SK-N-SH (cell line): Measurements from ENCODE around the gene GPC5. TPM values are rescaled to one million over a fixed set of nuclear protein-coding genes. Genes with fewer than 3 reads are reported as not detected.

Experiments
- CTCF ChIA-PET: fragments of 300-600, 350-600 bp; formaldehyde crosslinking; extraction: SDS; loops from one replicate; lab custom pipeline; 2021; lab: Yijun Ruan, JAX
- POLR2A ChIA-PET: fragments of 350-600 bp; sonication (Branson Sonifier 250); formaldehyde crosslinking; extraction: SDS; loops from one replicate; lab custom pipeline; 2020; ENCODE audit warnings: antibody characterized with exemption, inconsistent platforms; lab: Yijun Ruan, JAX
- DNase-seq: peaks from one replicate; pipeline ENCODE4 v3.0.0; 2012
- H2AFZ ChIP-seq: fragments of 200-600 bp; sonication (generic); 2 replicates; pipeline ENCODE4 v1.8.1; 2016; ENCODE audit warnings: antibody characterized with exemption, mild to moderate bottlenecking, low read depth
- H3F3A ChIP-seq: fragments of 200-600 bp; sonication (generic); replicated peaks from 2 replicates; pipeline ENCODE3; 2016; ENCODE audit warnings: antibody characterized with exemption, mild to moderate bottlenecking; ENCODE audit not compliant: insufficient read depth
- H3K27ac ChIP-seq, 2 experiments: fragments of 200-500 bp in 1 of 2; fragments of 200-600 bp in 1 of 2; sonication (Bioruptor generic) in 1 of 2; sonication (generic), shearing (Covaris generic) in 1 of 2; 2 replicates each; pipeline versions ENCODE4 v1.5.1 to v1.6.1; 2014 to 2016; ENCODE audit warnings: low read depth in 2 of 2, inconsistent platforms in 1 of 2, low read length in 1 of 2, mild to moderate bottlenecking in 1 of 2, mixed read lengths in 1 of 2
- H3K27me3 ChIP-seq: fragments of 200-600 bp; sonication (generic), shearing (Covaris generic); 2 replicates; pipeline ENCODE4 v1.6.1; 2016; ENCODE audit warnings: mixed run types; ENCODE audit not compliant: insufficient read depth
- H3K36me3 ChIP-seq, 2 experiments: fragments of 200-500 bp in 1 of 2; fragments of 200-600 bp in 1 of 2; sonication (Bioruptor generic) in 1 of 2; sonication (generic) in 1 of 2; replicated peaks in 1 of 2; 2 replicates each; pipeline versions ENCODE3 to v1.5.1; 2014 to 2016; ENCODE audit warnings: low read length in 1 of 2, mild to moderate bottlenecking in 1 of 2; ENCODE audit not compliant: insufficient read depth in 2 of 2, control insufficient read depth in 1 of 2
- H3K4me1 ChIP-seq, 2 experiments: fragments of 200-500 bp in 1 of 2; fragments of 200-600 bp in 1 of 2; sonication (Bioruptor generic) in 1 of 2; sonication (generic), shearing (Covaris generic) in 1 of 2; 2 replicates each; pipeline versions ENCODE4 v1.5.1 to v1.6.1; 2014 to 2016; ENCODE audit warnings: low read depth in 1 of 2, low read length in 1 of 2, mixed run types in 1 of 2; ENCODE audit not compliant: insufficient read depth in 2 of 2, control insufficient read depth in 1 of 2
- H3K4me2 ChIP-seq: fragments of 200-600 bp; sonication (generic), shearing (Covaris generic); 2 replicates; pipeline ENCODE4 v1.6.1; 2017; ENCODE audit warnings: mixed run types
- H3K4me3 ChIP-seq, 2 experiments: fragments of 200-500 bp in 1 of 2; fragments of 200-600 bp in 1 of 2; sonication (Bioruptor generic) in 1 of 2; sonication (generic), shearing (Covaris generic) in 1 of 2; 2 replicates each; pipeline versions ENCODE4 v1.5.1 to v1.8.1; 2014 to 2016; ENCODE audit warnings: low read depth in 2 of 2, inconsistent platforms in 1 of 2, low read length in 1 of 2, mild to moderate bottlenecking in 1 of 2, mixed read lengths in 1 of 2, moderate library complexity in 1 of 2
- H3K79me2 ChIP-seq: fragments of 200-600 bp; sonication (generic); 2 replicates; pipeline ENCODE4 v1.8.1; 2017; ENCODE audit warnings: mild to moderate bottlenecking; ENCODE audit not compliant: insufficient read depth
- H3K9ac ChIP-seq: fragments of 200-600 bp; sonication (generic); 2 replicates; pipeline ENCODE4 v1.6.1; 2017; ENCODE audit warnings: mixed run types
- H3K9me2 ChIP-seq: fragments of 200-600 bp; sonication (generic); 2 replicates; pipeline ENCODE4 v1.6.1; 2017; ENCODE audit warnings: mixed run types
- H3K9me3 ChIP-seq: fragments of 200-600 bp; sonication (generic); 2 replicates; pipeline ENCODE4 v1.6.1; 2017; ENCODE audit warnings: mixed run types, mild to moderate bottlenecking, moderate library complexity
- H4K20me1 ChIP-seq: fragments of 200-600 bp; sonication (generic); 2 replicates; pipeline ENCODE4 v1.6.1; 2017; ENCODE audit warnings: mild to moderate bottlenecking, mixed run types; ENCODE audit not compliant: insufficient read depth
- CHD2 ChIP-seq: fragments of 150-350 bp; IDR thresholded peaks from 2 replicates; pipeline ENCODE4 v1.6.1; 2018; ENCODE audit warnings: low read length; ENCODE audit not compliant: partially characterized antibody
- ELF1 ChIP-seq: IDR thresholded peaks from 2 replicates; pipeline ENCODE4 v1.4.0; 2012
- FOXM1 ChIP-seq: IDR thresholded peaks from 2 replicates; pipeline ENCODE4 v1.4.0; 2012; ENCODE audit warnings: low read depth, mild to moderate bottlenecking
- GATA2 ChIP-seq: sonication (generic); formaldehyde crosslinking; IDR thresholded peaks from 2 replicates; pipeline ENCODE4 v1.5.0; 2020; ENCODE audit warnings: mild to moderate bottlenecking, missing genetic modification reagents
- JUND ChIP-seq: IDR thresholded peaks from 2 replicates; pipeline ENCODE4 v1.4.0; 2012
- MEF2A ChIP-seq: IDR thresholded peaks from 2 replicates; pipeline ENCODE4 v1.4.0; 2012; ENCODE audit warnings: low read depth, borderline replicate concordance
- MXI1 ChIP-seq: IDR thresholded peaks from 2 replicates; pipeline ENCODE4 v1.6.1; 2012; ENCODE audit warnings: mild to moderate bottlenecking, low read depth, low read length, improper control_type of control experiment
- NRF1 ChIP-seq: IDR thresholded peaks from 2 replicates; pipeline ENCODE4 v1.6.1; 2012; ENCODE audit warnings: low read depth, mild to moderate bottlenecking, low read length
- RAD21 ChIP-seq: IDR thresholded peaks from 2 replicates; pipeline ENCODE4 v1.6.1; 2012; ENCODE audit warnings: mild to moderate bottlenecking, low read length
- SIN3A ChIP-seq: IDR thresholded peaks from 2 replicates; pipeline ENCODE4 v1.6.1; 2012; ENCODE audit warnings: low read depth, mild to moderate bottlenecking, low read length, moderate library complexity, borderline replicate concordance
- YY1 ChIP-seq: IDR thresholded peaks from 2 replicates; pipeline ENCODE4 v1.4.0; 2012; ENCODE audit warnings: low read depth, mild to moderate bottlenecking
- WGBS: methylation state at CpG from one replicate; pipeline ENCODE4 v1.1.6; 2017; ENCODE audit warnings: low lambda C conversion rate; 5-methylcytosine and 5-hydroxymethylcytosine counted together
- polyA plus RNA-seq, 3 experiments: library from polyadenylated mRNA; depleted of rRNA; stranded (reverse); fragments of >200 nt; gene quantifications; 2 replicates each; pipeline ENCODE4 v1.2.3, GENCODE V29; 2012
- TF ChIP-seq, protein P1 (sequence below): fragments of 150-350 bp; IDR thresholded peaks from 2 replicates; pipeline ENCODE4 v1.6.1; 2017; ENCODE audit warnings: antibody characterized with exemption, low read length, low read depth, borderline replicate concordance
- TF ChIP-seq, protein P2 (sequence below): IDR thresholded peaks from 2 replicates; pipeline ENCODE4 v1.6.1; 2012; ENCODE audit warnings: mild to moderate bottlenecking, low read depth, low read length, moderate library complexity
- TF ChIP-seq, protein P3 (sequence below): IDR thresholded peaks from 2 replicates; pipeline ENCODE4 v1.4.0; 2012; ENCODE audit warnings: low read depth, borderline replicate concordance
- TF ChIP-seq, protein P4 (sequence below): fragments of 200-600 bp; sonication (generic); IDR thresholded peaks from 2 replicates; pipeline ENCODE4 v1.6.1; 2017; ENCODE audit warnings: antibody characterized with exemption, mild to moderate bottlenecking, moderate library complexity
- TF ChIP-seq, protein P5 (sequence below): fragments of 150-350 bp; IDR thresholded peaks from 2 replicates; pipeline ENCODE4 v1.6.1; 2016; ENCODE audit warnings: mild to moderate bottlenecking, low read depth, low read length

The GPC5 gene
- polyA plus RNA-seq, 1 of the 3 experiments (the other 2 are of a cell fraction): 0.03 TPM

DNA sequence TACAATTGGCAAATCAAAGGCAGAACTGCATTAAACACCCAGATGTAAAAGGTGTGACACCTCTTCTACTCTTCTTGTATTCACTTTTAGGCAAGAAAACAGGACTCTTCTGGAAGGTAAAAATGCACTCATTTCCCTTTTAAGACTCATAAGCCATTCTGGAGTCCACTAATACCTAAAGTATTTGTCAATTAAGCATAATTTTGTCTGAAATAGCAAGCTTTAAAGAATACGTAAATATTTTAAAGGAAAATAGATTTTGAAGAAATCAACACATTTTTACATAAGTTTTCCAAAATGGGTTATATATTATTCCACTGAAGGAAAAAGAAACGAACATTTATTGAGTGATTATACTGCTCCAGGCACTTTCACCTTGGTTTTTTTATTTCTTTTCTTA lies 1166.5 kb downstream of the GPC5 start:
- H3F3A ChIP-seq: no peaks in the 10 kb centered on the region
- no peak overlapping the region for H2AFZ ChIP-seq
- no peak overlapping the region for H3K4me2 ChIP-seq
- H3K27me3 ChIP-seq: no peaks in the 10 kb centered on the region
- no peak overlapping the region for H3K27ac ChIP-seq
- H4K20me1 ChIP-seq: no peaks in the 10 kb centered on the region
- H3K9ac ChIP-seq: no peak overlapping the region
- H3K4me1 ChIP-seq: no peaks in the 10 kb centered on the region
- no peaks in the 10 kb centered on the region for H3K9me3 ChIP-seq
- POLR2A ChIA-PET: no interaction called here
- WGBS: 54% methylated on average over 2 of the region's 2 CpGs
- H3K36me3 ChIP-seq: no peaks in the 10 kb centered on the region
- TF ChIP-seq SIN3A (no peak), YY1 (no peak), RAD21 (no peak), FOXM1 (no peak), ELF1 (no peak), GATA2 (CRISPR knock-in tag) (no peak), MXI1 (no peak), CHD2 (no peak), MEF2A (no peak), NRF1 (no peak), JUND (no peak)
- TF ChIP-seq, protein P1, sequence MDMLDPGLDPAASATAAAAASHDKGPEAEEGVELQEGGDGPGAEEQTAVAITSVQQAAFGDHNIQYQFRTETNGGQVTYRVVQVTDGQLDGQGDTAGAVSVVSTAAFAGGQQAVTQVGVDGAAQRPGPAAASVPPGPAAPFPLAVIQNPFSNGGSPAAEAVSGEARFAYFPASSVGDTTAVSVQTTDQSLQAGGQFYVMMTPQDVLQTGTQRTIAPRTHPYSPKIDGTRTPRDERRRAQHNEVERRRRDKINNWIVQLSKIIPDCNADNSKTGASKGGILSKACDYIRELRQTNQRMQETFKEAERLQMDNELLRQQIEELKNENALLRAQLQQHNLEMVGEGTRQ: no peak
- TF ChIP-seq, protein P2, sequence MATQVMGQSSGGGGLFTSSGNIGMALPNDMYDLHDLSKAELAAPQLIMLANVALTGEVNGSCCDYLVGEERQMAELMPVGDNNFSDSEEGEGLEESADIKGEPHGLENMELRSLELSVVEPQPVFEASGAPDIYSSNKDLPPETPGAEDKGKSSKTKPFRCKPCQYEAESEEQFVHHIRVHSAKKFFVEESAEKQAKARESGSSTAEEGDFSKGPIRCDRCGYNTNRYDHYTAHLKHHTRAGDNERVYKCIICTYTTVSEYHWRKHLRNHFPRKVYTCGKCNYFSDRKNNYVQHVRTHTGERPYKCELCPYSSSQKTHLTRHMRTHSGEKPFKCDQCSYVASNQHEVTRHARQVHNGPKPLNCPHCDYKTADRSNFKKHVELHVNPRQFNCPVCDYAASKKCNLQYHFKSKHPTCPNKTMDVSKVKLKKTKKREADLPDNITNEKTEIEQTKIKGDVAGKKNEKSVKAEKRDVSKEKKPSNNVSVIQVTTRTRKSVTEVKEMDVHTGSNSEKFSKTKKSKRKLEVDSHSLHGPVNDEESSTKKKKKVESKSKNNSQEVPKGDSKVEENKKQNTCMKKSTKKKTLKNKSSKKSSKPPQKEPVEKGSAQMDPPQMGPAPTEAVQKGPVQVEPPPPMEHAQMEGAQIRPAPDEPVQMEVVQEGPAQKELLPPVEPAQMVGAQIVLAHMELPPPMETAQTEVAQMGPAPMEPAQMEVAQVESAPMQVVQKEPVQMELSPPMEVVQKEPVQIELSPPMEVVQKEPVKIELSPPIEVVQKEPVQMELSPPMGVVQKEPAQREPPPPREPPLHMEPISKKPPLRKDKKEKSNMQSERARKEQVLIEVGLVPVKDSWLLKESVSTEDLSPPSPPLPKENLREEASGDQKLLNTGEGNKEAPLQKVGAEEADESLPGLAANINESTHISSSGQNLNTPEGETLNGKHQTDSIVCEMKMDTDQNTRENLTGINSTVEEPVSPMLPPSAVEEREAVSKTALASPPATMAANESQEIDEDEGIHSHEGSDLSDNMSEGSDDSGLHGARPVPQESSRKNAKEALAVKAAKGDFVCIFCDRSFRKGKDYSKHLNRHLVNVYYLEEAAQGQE: no peak
- TF ChIP-seq, protein P3, sequence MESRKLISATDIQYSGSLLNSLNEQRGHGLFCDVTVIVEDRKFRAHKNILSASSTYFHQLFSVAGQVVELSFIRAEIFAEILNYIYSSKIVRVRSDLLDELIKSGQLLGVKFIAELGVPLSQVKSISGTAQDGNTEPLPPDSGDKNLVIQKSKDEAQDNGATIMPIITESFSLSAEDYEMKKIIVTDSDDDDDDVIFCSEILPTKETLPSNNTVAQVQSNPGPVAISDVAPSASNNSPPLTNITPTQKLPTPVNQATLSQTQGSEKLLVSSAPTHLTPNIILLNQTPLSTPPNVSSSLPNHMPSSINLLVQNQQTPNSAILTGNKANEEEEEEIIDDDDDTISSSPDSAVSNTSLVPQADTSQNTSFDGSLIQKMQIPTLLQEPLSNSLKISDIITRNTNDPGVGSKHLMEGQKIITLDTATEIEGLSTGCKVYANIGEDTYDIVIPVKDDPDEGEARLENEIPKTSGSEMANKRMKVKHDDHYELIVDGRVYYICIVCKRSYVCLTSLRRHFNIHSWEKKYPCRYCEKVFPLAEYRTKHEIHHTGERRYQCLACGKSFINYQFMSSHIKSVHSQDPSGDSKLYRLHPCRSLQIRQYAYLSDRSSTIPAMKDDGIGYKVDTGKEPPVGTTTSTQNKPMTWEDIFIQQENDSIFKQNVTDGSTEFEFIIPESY: no peak
- TF ChIP-seq, protein P4, sequence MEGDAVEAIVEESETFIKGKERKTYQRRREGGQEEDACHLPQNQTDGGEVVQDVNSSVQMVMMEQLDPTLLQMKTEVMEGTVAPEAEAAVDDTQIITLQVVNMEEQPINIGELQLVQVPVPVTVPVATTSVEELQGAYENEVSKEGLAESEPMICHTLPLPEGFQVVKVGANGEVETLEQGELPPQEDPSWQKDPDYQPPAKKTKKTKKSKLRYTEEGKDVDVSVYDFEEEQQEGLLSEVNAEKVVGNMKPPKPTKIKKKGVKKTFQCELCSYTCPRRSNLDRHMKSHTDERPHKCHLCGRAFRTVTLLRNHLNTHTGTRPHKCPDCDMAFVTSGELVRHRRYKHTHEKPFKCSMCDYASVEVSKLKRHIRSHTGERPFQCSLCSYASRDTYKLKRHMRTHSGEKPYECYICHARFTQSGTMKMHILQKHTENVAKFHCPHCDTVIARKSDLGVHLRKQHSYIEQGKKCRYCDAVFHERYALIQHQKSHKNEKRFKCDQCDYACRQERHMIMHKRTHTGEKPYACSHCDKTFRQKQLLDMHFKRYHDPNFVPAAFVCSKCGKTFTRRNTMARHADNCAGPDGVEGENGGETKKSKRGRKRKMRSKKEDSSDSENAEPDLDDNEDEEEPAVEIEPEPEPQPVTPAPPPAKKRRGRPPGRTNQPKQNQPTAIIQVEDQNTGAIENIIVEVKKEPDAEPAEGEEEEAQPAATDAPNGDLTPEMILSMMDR: no peak
- TF ChIP-seq, protein P5, sequence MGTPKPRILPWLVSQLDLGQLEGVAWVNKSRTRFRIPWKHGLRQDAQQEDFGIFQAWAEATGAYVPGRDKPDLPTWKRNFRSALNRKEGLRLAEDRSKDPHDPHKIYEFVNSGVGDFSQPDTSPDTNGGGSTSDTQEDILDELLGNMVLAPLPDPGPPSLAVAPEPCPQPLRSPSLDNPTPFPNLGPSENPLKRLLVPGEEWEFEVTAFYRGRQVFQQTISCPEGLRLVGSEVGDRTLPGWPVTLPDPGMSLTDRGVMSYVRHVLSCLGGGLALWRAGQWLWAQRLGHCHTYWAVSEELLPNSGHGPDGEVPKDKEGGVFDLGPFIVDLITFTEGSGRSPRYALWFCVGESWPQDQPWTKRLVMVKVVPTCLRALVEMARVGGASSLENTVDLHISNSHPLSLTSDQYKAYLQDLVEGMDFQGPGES: no peak
- H3K79me2 ChIP-seq: no peaks in the 10 kb centered on the region
- H3K9me2 ChIP-seq: no peaks in the 10 kb centered on the region
- CTCF ChIA-PET: no interaction called here
- no peak for DNase-seq
- no peak overlapping the region for H3K4me3 ChIP-seq
